GM18909 (cell line): Measurements from ENCODE around the gene TMEM139.

ENCODE experiments used
- ATAC-seq: cut with Tn5 transposase; IDR thresholded peaks from one replicate; pipeline ENCODE4 v1.9.1; 2021; ENCODE audit warnings: mild to moderate bottlenecking; ENCODE audit not compliant: unreplicated experiment, poor library complexity

Gene TMEM139

DNA sequence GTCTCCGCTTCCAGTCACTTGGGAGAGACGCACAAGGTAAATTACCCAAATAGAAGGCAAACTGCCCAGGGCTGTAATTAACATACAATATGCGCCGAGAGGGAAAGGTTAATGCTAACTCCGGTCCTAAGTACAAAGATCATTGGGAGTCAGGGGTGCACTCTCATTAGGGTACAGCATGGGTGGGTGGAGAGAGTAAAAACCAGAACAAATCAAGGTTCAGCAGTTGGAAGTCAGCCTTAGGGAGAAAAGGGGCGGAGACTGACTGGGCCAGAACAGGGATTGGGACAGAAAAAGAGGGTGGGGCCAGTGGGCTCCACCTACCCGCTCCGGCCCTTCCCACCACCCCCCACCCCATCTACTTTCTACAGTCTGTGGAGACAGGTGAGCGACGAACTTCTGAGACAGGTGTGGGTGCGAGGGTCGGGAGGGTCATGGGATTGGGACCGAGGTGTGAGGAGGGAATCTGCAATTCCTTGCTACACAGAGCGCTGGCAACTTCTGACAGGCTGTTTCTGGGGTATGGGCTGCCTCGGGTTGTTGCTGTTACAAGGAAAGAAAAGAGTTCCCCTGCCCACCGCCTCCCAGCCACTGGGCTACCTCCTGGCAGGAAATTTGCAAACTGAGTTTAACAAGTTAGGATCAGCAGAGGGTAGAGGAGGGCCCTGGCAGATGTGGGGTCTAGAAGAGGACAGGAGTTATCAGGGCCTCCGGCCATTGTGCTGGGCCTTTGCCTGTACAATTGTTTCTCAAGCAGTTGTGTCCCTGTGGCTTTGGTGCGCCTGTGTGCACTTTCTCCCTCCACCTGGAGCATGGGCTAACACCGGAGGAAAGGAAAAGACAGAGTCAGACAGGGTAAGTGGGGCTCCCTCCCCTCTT, at the start of gene TMEM139:
TMEM139 (plus strand) TSS at position 368 of the 879 bp plus-strand sequence. CDS start 1,000 bp downstream, outside the sequence.
- ATAC-seq, result no peak

- ATAC-seq, result no peak
These were observed 49.2 kb upstream of the TMEM139 start for GRCh38 chr7:143235561-143235960.

GRCh38 chr7:143236408-143236990, 48.3 kb upstream of the TMEM139 start:
- ATAC-seq, result no peak

GRCh38 chr7:143237366-143237765, 47.4 kb upstream of the TMEM139 start:
- no peak for ATAC-seq

DNA sequence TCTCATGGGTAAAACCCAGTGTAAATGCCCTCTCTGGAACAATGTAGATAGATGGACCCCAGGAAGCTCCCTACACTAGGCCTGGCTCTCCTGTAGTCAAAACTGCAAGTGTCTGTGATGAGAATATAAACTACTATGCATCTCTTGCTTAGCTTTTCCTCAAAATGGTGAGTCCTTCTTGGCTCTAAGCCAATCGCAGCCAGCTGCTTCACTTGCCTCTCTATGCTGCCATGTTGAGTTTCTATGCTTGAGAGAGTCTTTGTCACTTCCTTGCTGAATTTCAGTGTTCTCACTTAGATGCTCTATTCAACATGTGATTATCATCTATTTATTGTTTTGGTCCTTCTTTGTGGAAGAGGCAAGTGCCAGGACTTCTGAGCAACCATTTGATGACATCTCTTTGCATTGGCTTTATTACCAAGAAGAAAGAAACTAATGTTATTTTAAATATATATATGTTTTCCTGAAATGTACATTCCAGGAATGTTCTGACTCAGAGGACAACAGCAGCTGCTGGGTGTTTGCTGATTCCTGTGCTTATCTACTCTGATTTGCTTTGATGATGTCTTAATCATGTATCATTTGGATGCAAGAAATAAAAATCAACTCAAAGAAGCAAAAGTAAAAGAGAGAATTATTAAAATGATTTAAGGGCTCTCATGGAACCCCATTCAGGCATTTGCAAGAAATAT, 46.3 kb upstream of the TMEM139 start:
- ATAC-seq, result no peak

DNA sequence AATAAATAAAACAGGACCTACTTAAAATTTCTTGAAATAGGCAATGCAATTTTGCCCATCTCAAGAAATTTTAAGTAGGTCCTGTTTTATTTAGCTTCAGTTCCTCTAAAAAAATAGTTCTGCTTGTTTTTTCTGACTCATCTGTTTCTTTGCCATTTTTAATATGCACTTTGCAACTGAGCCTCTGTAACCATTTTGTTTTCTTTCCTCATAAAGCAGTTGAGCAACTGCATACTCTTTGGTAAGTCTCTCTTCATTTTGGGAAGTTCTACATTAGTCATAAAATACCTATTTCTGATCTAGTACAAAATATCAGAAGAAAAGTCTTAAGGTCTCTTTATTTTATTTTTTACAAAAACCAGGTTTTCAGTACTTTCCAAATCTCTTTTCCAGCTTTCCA, 44.9 kb upstream of the TMEM139 start:
- no peak for ATAC-seq

DNA sequence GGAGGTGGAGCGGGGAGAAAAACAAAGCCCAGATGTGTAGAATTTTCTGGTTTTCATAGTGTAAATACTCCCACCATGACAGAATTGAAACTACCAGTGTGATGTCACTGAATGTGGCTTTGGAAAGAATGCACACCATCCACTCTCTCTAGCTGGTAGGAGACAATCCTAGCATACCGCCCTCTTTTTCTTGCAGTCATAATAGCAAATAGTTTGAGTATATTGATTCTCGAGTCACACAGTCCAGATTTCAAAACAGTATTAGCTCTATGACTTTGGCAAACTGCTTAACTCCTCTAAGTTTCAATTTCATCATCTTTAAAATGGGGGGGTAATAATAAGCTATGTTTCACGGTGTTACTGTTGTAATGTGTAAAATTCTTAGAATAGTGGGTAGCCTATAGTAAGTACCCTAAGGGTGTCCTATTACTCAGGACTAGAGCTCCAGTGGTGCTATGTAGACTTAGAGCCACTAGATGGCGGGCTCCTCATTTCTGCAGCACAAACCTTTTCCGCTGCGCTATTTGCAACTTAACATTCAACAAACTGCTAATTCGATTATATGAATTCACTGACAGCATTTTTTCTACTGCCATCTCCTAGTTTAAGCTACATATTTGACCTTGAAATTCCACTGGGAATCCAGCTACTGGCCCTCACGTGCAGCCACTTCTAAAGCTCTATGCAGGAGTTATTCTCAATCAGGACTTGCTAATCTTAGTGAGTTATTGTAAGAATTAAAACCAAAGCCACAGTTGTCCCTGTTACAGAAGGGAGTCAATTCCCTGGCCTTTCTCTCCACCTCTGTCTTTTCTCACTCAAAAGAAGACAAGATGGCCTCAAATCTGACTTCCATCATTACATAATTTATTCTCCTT, 44.2 kb upstream of the TMEM139 start:
- ATAC-seq, result peak; percentile 95

GRCh38 chr7:143242306-143242705, 42.5 kb upstream of the TMEM139 start:
- no peak for ATAC-seq

GRCh38 chr7:143243111-143243510, 41.6 kb upstream of the TMEM139 start:
- ATAC-seq, result no peak

- ATAC-seq, result no peak
These were observed 41.1 kb upstream of the TMEM139 start for GRCh38 chr7:143243614-143244013.

DNA sequence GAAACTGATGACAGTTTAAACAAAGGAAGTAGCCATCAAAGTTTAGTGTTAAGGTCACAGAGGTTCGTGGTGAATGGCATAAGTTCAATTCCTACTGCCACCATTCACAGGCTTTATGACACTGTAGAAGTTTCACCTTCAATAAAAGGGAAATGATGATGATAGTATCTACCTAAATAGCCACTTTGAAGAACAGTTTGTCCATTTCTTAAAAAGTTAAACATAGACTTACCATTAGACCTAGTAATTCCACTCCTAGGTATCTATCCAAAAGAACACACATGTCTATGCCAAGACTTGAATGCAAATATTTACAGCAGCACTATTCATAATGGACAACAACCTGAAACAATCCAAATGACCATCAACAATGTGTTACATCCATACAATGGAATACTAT, 40.4 kb upstream of the TMEM139 start:
- ATAC-seq, result no peak

DNA sequence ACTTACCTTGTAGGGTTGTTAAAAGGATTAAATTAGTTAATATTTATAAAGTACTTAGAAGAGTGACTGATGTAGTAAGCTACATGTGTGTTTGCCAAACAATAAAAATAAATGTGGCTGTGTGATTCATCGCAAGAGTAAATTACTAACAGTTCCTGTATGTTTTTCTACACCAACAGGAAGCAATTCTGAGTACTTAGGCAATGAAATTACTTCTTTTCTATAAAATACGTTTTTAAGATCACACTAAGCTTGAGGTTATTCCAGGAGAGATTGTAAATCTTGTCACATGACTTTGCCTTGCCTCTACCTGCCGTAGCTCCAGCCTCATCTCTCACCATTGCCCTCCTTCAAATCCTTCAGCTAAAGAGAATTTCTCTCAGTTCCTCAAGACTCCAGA, 39.6 kb upstream of the TMEM139 start:
- no peak for ATAC-seq

DNA sequence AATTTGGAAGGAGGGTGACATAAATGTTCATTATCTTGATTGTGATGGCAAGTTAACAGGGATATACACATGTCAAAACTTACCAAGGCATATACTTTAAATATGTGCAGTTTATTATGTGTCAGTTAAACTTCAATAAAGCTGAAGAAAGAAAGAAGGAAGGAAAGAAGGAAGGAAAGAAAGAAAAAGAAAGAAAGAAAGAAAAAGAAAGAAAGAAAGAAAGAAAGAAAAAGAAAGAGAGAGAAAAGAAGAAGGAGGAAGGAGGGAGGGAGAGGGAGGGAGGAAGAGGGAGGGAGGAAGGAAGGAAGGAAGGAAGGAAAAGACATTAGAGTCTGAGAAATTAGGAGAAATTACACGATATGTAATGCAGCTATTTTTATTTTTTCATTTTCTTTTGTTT, 37.4 kb upstream of the TMEM139 start:
- ATAC-seq, result no peak

- no peak for ATAC-seq
These were observed 35.9 kb upstream of the TMEM139 start for GRCh38 chr7:143248761-143249354.

DNA sequence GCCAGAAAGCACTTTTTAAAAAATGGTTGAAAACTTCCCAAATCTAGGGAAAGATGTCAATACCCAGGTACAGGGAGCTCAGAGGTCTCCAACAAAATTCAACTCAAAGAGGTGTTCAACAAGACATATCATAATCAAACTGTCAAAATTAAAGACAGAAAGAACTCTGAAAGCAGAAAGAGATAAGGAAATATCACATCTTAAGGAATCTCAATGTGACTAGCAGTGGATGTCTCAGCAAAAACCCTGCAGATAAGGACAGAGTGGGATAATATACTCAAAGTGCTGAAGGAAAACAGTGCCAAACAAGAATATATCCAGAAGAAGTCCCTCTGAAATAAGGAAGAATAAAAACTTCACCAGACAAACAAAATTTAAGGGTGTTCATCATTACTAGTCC, 34.6 kb upstream of the TMEM139 start:
- no peak for ATAC-seq

- ATAC-seq, result no peak
These were observed 33.9 kb upstream of the TMEM139 start for GRCh38 chr7:143250822-143251221.

DNA sequence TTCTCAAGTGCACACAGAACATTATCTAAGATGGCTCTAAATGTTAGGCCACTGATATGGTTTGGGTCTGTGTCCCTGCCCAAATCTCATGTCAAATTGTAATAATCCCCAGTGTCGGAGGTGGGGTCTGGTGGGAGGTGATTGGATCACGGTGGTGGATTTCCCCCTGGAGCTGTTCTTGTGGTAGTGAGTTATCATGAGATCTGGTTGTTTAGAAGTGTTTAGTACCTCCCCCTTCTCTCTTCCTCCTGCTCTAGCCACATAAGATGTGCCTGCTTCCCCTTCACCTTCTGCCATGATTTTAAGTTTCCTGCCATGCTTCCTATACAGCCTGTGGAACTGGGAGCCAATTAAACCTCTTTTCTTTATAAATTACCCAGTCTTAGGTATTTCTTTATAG, 32.8 kb upstream of the TMEM139 start:
- no peak for ATAC-seq

GRCh38 chr7:143255564-143255963, 29.2 kb upstream of the TMEM139 start:
- ATAC-seq, result no peak

DNA sequence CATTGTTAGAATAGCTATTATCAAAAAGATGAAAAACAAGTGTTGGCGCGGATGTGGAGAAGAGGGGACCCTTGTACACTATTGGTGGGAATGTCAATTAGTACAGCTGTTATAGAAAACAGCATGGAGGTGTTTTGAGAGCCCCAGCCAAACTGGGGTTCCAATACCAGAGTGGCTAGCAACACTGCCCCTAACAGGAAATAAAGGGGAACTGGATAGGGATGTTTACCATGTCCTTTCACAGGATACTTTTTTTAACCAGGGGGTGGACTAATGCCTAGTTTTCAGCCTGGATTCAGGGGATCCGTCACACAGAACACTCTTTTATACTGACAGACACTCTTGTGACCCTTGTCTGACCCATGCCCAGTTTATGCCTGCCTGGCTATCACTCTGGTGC, 28.4 kb upstream of the TMEM139 start:
- ATAC-seq, result no peak

DNA sequence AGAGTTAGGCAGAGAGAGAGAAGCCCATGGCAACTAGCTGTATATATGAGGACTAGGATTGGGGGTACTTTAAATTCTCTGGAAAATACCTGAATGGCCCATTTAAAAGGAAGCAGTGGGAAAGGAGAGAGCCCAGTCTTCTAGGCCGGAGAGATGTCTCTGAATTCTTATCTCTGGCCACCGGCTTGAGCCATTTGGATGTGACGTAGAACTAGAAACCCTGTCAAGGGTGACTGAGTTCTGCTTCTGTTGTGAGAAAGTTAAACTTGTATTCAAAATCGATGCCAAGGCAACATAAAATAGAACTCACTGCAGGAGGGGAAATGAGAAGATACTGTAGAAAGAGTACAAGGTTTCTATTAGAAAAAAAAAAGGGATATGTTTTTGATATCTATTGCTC, 27.8 kb upstream of the TMEM139 start:
- ATAC-seq, result peak; percentile 88
